Measurements from ENCODE around the gene SACM1L.
"Not testable (repeated sequence)": the region's sequence is repeated elsewhere in the genome, so short reads cannot be mapped to it uniquely, and the experiment has no call there.

SACM1L gene

GRCh38 chr3:45684327-45684892 lies 4.8 kb upstream of the SACM1L start:
- DNase-seq (ENCODE audit: extremely low spot score) = no peak
- ChIA-PET CTCF (no interaction called here), POLR2A (no interaction called here)
- no peak for TF ChIP-seq ELF4 (IDR thresholded peaks at IDR 0.05)

GRCh38 chr3:45685722-45686121 lies 3.5 kb upstream of the SACM1L start:
- DNase-seq (ENCODE audit: extremely low spot score); POLR2A ChIA-PET; CTCF ChIA-PET: not testable (repeated sequence)

- ChIA-PET CTCF (no interaction called here), POLR2A (no interaction called here)
- no peak for DNase-seq (ENCODE audit: extremely low spot score)
- no peak for TF ChIP-seq SP1 (IDR thresholded peaks at IDR 0.05)
- no peak for TF ChIP-seq BHLHE40 (IDR thresholded peaks at IDR 0.05; ENCODE audit: borderline replicate concordance)
- no peak for TF ChIP-seq FOXA1 (IDR thresholded peaks at IDR 0.05)
- TF ChIP-seq CTBP1 (IDR thresholded peaks at IDR 0.05; ENCODE audit: borderline replicate concordance) = no peak
- no peak for TF ChIP-seq SUZ12 (IDR thresholded peaks at IDR 0.05)
- TF ChIP-seq HDGF (IDR thresholded peaks at IDR 0.05; ENCODE audit: borderline replicate concordance) = no peak
Observed at GRCh38 chr3:45686850-45687249, 2.3 kb upstream of the SACM1L start.

GRCh38 chr3:45687828-45688193 lies 1.4 kb upstream of the SACM1L start:
- no peak for DNase-seq (ENCODE audit: extremely low spot score)
- POLR2A ChIA-PET = no interaction called here
- TF ChIP-seq LEF1 (IDR thresholded peaks at IDR 0.05; ENCODE audit: borderline replicate concordance) (no peak), SP1 (IDR thresholded peaks at IDR 0.05) (no peak), TARDBP (IDR thresholded peaks at IDR 0.05) (no peak), FOXA1 (IDR thresholded peaks at IDR 0.05) (no peak), ELF4 (IDR thresholded peaks at IDR 0.05) (no peak), FOXM1 (IDR thresholded peaks at IDR 0.05; ENCODE audit: borderline replicate concordance) (no peak), HDGF (IDR thresholded peaks at IDR 0.05; ENCODE audit: borderline replicate concordance) (no peak), FOXK2 (IDR thresholded peaks at IDR 0.05) (no peak), L3MBTL2 (conservative IDR thresholded peaks at IDR 0.05) (no peak), CTBP1 (IDR thresholded peaks at IDR 0.05; ENCODE audit: borderline replicate concordance) (no peak)
- CTCF ChIA-PET = interaction anchor here (0.7 kb wide), 1 partner anchor 110 kb away, joined by 3 read pairs; no protein-coding TSS in a partner anchor

GRCh38 chr3:45688194-45688881 lies 858 bp upstream of the SACM1L start:
- peak; percentile 5; the same call in 1 of the 2 replicates for TF ChIP-seq CTBP1 (IDR thresholded peaks at IDR 0.05; ENCODE audit: borderline replicate concordance)
- TF ChIP-seq ARNT (IDR thresholded peaks at IDR 0.05) = no peak
- TF ChIP-seq SUZ12 (IDR thresholded peaks at IDR 0.05) = no peak
- no peak for TF ChIP-seq L3MBTL2 (conservative IDR thresholded peaks at IDR 0.05)
- no peak for TF ChIP-seq HDGF (IDR thresholded peaks at IDR 0.05; ENCODE audit: borderline replicate concordance)
- no peak for TF ChIP-seq NFRKB (IDR thresholded peaks at IDR 0.05)
- peak; percentile 66 for TF ChIP-seq PKNOX1 (IDR thresholded peaks at IDR 0.05)
- no peak for TF ChIP-seq FOXK2 (IDR thresholded peaks at IDR 0.05)
- ChIA-PET CTCF (interaction anchor here (0.7 kb wide), 1 partner anchor 109 kb away, joined by 3 read pairs; no protein-coding TSS in a partner anchor), POLR2A (interaction anchor here (1.2 to 1.3 kb wide), 2 partner anchors 13 to 181 kb away, joined by 3 to 5 read pairs; no protein-coding TSS in a partner anchor)
- peak; percentile 43 for DNase-seq (ENCODE audit: extremely low spot score)

GRCh38 chr3:45689787-45690145 lies 570 bp downstream of the SACM1L start:
- TF ChIP-seq HDGF (IDR thresholded peaks at IDR 0.05; ENCODE audit: borderline replicate concordance) (no peak), TARDBP (IDR thresholded peaks at IDR 0.05) (no peak), FOXM1 (IDR thresholded peaks at IDR 0.05; ENCODE audit: borderline replicate concordance) (no peak), ZNF384 (IDR thresholded peaks at IDR 0.05) (no peak), ARNT (IDR thresholded peaks at IDR 0.05) (no peak), CTBP1 (IDR thresholded peaks at IDR 0.05; ENCODE audit: borderline replicate concordance) (no peak), SP1 (IDR thresholded peaks at IDR 0.05) (no peak), LEF1 (IDR thresholded peaks at IDR 0.05; ENCODE audit: borderline replicate concordance) (no peak), FOXA1 (IDR thresholded peaks at IDR 0.05) (no peak), FOXK2 (IDR thresholded peaks at IDR 0.05) (no peak), PKNOX1 (IDR thresholded peaks at IDR 0.05) (no peak), L3MBTL2 (conservative IDR thresholded peaks at IDR 0.05) (no peak), NFRKB (IDR thresholded peaks at IDR 0.05) (no peak)
- ChIA-PET CTCF (interaction anchor here (0.6 to 1.2 kb wide), 2 partner anchors 42 to 144 kb away, joined by 3 to 4 read pairs; no protein-coding TSS in a partner anchor), POLR2A (interaction anchor here (0.8 to 1.4 kb wide), 3 partner anchors 14 to 183 kb away, joined by 3 read pairs; no protein-coding TSS in a partner anchor)
- no peak for DNase-seq (ENCODE audit: extremely low spot score)

GRCh38 chr3:45690336-45691035 lies 1.3 kb downstream of the SACM1L start:
- ChIA-PET POLR2A (interaction anchor here (0.7 kb wide), 2 partner anchors 13 to 71 kb away, joined by 3 to 4 read pairs; no protein-coding TSS in a partner anchor), CTCF (interaction anchor here (0.6 to 1.2 kb wide), 2 partner anchors 144 to 188 kb away, joined by 3 to 4 read pairs; no protein-coding TSS in a partner anchor)
- no peak for TF ChIP-seq SUZ12 (IDR thresholded peaks at IDR 0.05)
- TF ChIP-seq ELF4 (IDR thresholded peaks at IDR 0.05) = no peak
- no peak for TF ChIP-seq FOXK2 (IDR thresholded peaks at IDR 0.05)
- no peak for TF ChIP-seq ARNT (IDR thresholded peaks at IDR 0.05)
- TF ChIP-seq LEF1 (IDR thresholded peaks at IDR 0.05; ENCODE audit: borderline replicate concordance) = no peak
- no peak for TF ChIP-seq SP1 (IDR thresholded peaks at IDR 0.05)
- no peak for TF ChIP-seq BHLHE40 (IDR thresholded peaks at IDR 0.05; ENCODE audit: borderline replicate concordance)
- no peak for TF ChIP-seq TARDBP (IDR thresholded peaks at IDR 0.05)
- no peak for TF ChIP-seq L3MBTL2 (conservative IDR thresholded peaks at IDR 0.05)
- TF ChIP-seq CTBP1 (IDR thresholded peaks at IDR 0.05; ENCODE audit: borderline replicate concordance) = no peak
- TF ChIP-seq FOXM1 (IDR thresholded peaks at IDR 0.05; ENCODE audit: borderline replicate concordance) = no peak
- no peak; the same call in 1 of the 2 replicates for TF ChIP-seq PKNOX1 (IDR thresholded peaks at IDR 0.05)
- TF ChIP-seq FOXA1 (IDR thresholded peaks at IDR 0.05) = no peak
- no peak for TF ChIP-seq NFRKB (IDR thresholded peaks at IDR 0.05)
- DNase-seq (ENCODE audit: extremely low spot score) = no peak
